KMS-11 (cell line): ENCODE data around the gene ENG.

Experiments used
- H2AFZ ChIP-seq: fragments of 200-600 bp; sonication (generic); 2 replicates; pipeline ENCODE4 v1.6.1; 2016; ENCODE audit warnings: antibody characterized with exemption, mixed run types, low read depth
- H3K27ac ChIP-seq: fragments of 200-600 bp; sonication (generic); 2 replicates; pipeline ENCODE4 v1.6.1; 2016; ENCODE audit warnings: mild to moderate bottlenecking, mixed run types
- H3K27me3 ChIP-seq: fragments of 200-600 bp; sonication (generic); 2 replicates; pipeline ENCODE4 v1.6.1; 2017; ENCODE audit warnings: mild to moderate bottlenecking, low read depth, mixed run types, moderate library complexity; ENCODE audit not compliant: insufficient read depth
- H3K36me3 ChIP-seq: fragments of 200-600 bp; sonication (generic); 2 replicates; pipeline ENCODE4 v1.6.1; 2017; ENCODE audit warnings: mild to moderate bottlenecking, mixed run types; ENCODE audit not compliant: insufficient read depth
- H3K4me1 ChIP-seq: fragments of 200-600 bp; sonication (generic); 2 replicates; pipeline ENCODE4 v1.6.1; 2016; ENCODE audit warnings: mild to moderate bottlenecking, low read depth, mixed run types; ENCODE audit not compliant: poor library complexity, severe bottlenecking
- H3K4me2 ChIP-seq: fragments of 200-600 bp; sonication (generic); 2 replicates; pipeline ENCODE4 v1.7.0; 2016; ENCODE audit warnings: mild to moderate bottlenecking, mixed run types
- H3K4me3 ChIP-seq: fragments of 200-600 bp; sonication (generic); IDR thresholded peaks from 2 replicates; pipeline ENCODE4 v1.6.1; 2017; ENCODE audit warnings: low read depth, low read length, mixed read lengths; ENCODE audit not compliant: insufficient read depth
- H3K79me2 ChIP-seq: fragments of 200-600 bp; sonication (generic); 2 replicates; pipeline ENCODE4 v1.6.1; 2016; ENCODE audit warnings: low read depth, mixed run types; ENCODE audit not compliant: insufficient read depth
- H3K9ac ChIP-seq: fragments of 200-600 bp; sonication (generic); 2 replicates; pipeline ENCODE4 v1.6.1; 2016; ENCODE audit warnings: mild to moderate bottlenecking, mixed run types
- H4K20me1 ChIP-seq: fragments of 200-600 bp; sonication (generic); 2 replicates; pipeline ENCODE4 v1.6.1; 2016; ENCODE audit warnings: mild to moderate bottlenecking, mixed run types; ENCODE audit not compliant: insufficient read depth
- TF ChIP-seq, protein P1 (sequence below): fragments of 200-600 bp; sonication (generic); conservative IDR thresholded peaks from 2 replicates; pipeline ENCODE4 v1.6.1; 2017; ENCODE audit warnings: low read depth, mild to moderate bottlenecking, antibody characterized with exemption, low read length, moderate library complexity, mixed read lengths

ENG gene

DNA sequence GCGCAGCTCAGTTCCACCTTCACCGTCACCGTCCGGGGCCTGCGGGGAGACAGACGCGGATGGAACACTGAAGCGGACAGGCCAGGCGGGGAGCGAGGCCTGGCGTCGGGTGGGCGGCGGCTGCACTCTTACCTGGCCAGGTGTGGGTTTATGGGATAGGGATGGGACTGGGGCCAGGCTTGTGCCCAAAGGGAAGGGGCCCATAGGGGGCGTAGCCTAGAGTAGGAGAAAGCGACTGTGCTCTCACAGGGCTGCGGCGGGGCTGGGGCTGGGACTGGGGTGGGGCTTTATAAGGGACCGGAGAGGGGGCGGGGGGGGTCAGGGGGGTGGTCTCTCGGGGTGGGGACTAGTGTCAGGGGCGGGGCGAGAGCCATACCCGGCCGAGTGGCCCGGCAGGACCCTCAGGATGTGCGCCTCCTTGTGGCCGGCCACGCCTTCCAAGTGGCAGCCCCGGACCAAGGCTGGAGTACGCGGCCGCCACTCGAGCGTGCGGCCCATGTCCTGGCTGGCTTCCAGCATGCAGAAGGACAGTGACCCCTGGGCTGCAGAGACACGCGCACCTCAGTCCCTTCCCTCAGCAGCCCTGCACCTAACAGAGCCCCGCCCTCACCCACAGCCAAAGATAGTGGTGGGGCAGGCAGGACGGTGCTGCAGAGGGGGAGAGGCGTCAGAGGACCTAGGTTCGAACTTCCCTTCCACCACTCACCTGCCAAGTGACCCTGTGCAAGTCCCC lies 29.0 kb downstream of the ENG start:
- H3K27ac ChIP-seq, result no peak overlapping the region
- no peaks in the 10 kb centered on the region for H4K20me1 ChIP-seq
- no peaks in the 10 kb centered on the region for H3K4me1 ChIP-seq
- H3K36me3 ChIP-seq, result no peaks in the 10 kb centered on the region
- no peak overlapping the region for H3K4me2 ChIP-seq
- no peaks in the 10 kb centered on the region for H3K79me2 ChIP-seq
- H2AFZ ChIP-seq, result no peak overlapping the region
- H3K4me3 ChIP-seq, result no peak overlapping the region
- no peak overlapping the region for H3K9ac ChIP-seq
- H3K27me3 ChIP-seq, result no peaks in the 10 kb centered on the region
- TF ChIP-seq, protein P1, sequence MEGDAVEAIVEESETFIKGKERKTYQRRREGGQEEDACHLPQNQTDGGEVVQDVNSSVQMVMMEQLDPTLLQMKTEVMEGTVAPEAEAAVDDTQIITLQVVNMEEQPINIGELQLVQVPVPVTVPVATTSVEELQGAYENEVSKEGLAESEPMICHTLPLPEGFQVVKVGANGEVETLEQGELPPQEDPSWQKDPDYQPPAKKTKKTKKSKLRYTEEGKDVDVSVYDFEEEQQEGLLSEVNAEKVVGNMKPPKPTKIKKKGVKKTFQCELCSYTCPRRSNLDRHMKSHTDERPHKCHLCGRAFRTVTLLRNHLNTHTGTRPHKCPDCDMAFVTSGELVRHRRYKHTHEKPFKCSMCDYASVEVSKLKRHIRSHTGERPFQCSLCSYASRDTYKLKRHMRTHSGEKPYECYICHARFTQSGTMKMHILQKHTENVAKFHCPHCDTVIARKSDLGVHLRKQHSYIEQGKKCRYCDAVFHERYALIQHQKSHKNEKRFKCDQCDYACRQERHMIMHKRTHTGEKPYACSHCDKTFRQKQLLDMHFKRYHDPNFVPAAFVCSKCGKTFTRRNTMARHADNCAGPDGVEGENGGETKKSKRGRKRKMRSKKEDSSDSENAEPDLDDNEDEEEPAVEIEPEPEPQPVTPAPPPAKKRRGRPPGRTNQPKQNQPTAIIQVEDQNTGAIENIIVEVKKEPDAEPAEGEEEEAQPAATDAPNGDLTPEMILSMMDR, result no peak

DNA sequence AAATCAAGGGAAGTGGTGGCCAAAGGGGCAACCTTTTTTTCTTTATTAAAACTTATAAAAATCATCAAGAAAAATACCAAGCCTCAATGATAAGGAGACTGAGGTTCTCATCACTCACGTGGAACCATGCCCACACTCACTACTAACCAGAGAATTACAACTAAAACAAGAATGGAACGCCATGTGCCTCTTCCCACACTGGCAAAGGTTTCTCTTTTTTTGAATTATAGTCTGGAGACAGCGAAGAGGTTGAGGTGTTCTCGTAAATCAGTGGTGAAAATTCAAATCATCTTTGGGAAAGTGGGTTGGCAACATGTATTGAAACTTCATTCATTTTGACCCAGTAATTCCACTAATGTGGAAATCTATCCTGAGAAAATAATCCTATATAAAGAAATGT lies 32.4 kb downstream of the ENG start:
- no peaks in the 10 kb centered on the region for H3K79me2 ChIP-seq
- H3K4me2 ChIP-seq, result no peak overlapping the region
- no peak overlapping the region for H3K27ac ChIP-seq
- no peak overlapping the region for H3K4me3 ChIP-seq
- no peaks in the 10 kb centered on the region for H3K36me3 ChIP-seq
- TF ChIP-seq, protein P1, result no peak
- no peaks in the 10 kb centered on the region for H4K20me1 ChIP-seq
- H3K27me3 ChIP-seq, result no peaks in the 10 kb centered on the region
- no peaks in the 10 kb centered on the region for H3K4me1 ChIP-seq
- no peak overlapping the region for H3K9ac ChIP-seq
- no peak overlapping the region for H2AFZ ChIP-seq

DNA sequence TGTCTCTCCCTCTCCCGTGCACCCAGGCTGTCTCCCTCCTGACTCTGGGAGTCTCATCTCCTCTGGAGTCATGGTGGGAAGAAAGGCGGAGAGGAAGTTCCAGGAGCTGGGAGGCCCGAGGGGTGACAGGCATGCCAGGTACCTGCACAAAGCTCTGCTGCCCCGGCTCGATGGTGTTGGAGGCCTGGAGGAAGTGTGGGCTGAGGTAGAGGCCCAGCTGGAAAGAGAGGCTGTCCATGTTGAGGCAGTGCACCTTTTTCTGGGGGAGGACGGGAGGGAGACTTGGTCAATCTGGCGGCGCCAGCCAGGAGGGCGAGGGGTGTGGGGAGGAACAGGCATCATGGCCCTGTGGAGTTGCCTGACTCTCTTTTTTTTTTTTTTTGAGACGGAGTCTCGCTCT lies 35.9 kb downstream of the ENG start:
- H3K36me3 ChIP-seq, result no peaks in the 10 kb centered on the region

DNA sequence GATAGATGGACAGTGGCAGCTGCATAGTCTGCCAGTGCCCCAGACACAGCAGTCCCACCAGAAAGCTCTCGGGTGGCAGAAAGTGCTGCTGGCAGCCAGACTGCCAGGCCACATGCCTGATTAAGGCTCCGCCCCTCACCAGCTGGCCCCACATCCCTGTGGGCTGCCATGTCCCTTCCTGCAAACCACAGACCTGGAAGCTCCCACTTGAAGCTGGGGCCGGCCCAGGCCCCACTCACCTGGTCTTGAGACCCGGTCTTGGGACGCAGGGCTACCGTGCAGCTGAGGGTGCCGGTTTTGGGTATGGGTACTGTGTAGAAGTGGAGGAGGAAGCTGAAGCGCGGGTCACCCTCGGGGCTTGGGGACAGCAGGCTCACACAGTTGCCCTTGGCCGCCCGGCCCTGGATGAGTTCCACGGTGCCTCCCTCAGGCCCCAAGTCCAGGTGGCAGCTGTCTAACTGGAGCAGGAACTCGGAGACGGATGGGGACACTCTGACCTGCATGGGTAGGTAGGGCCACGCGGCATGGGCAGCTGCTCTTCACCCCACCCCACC lies 36.5 kb downstream of the ENG start:
- Histone ChIP-seq H4K20me1 (no peaks in the 10 kb centered on the region), H3K4me2 (no peak overlapping the region), H2AFZ (no peak overlapping the region), H3K79me2 (no peaks in the 10 kb centered on the region), H3K4me3 (no peak overlapping the region), H3K27ac (no peak overlapping the region), H3K27me3 (no peaks in the 10 kb centered on the region), H3K36me3 (no peaks in the 10 kb centered on the region), H3K9ac (no peak overlapping the region), H3K4me1 (no peaks in the 10 kb centered on the region)
- TF ChIP-seq, protein P1, result no peak

More for the DNA sequence above, 35.9 kb downstream of the ENG start:
- Histone ChIP-seq H2AFZ (no peak overlapping the region), H3K9ac (no peak overlapping the region), H3K27me3 (no peaks in the 10 kb centered on the region), H4K20me1 (no peaks in the 10 kb centered on the region), H3K4me3 (no peak overlapping the region), H3K4me1 (no peaks in the 10 kb centered on the region), H3K4me2 (no peak overlapping the region), H3K27ac (no peak overlapping the region), H3K79me2 (no peaks in the 10 kb centered on the region)
- TF ChIP-seq, protein P1, result no peak
